GM23338 (cell line): ENCODE measurements around the gene FAM234A. TPM values are rescaled to one million over a fixed set of nuclear protein-coding genes. Genes with fewer than 3 reads are reported as not detected.

ENCODE experiments used
- CREB1 ChIP-seq: fragments of 250-450 bp; sonication (Bioruptor Pico); IDR thresholded peaks from 2 replicates; pipeline ENCODE4 v1.5.0; 2020; ENCODE audit warnings: low read depth, mild to moderate bottlenecking, moderate library complexity
- EZH2 ChIP-seq: fragments of 200-600 bp; sonication (generic); IDR thresholded peaks from one replicate; pipeline ENCODE4 v1.8.0; 2017; ENCODE audit warnings: antibody characterized with exemption, mild to moderate bottlenecking, low read depth; ENCODE audit not compliant: unreplicated experiment
- JUNB ChIP-seq: IDR thresholded peaks from one replicate; pipeline ENCODE4 v1.6.1; 2016; ENCODE audit warnings: antibody characterized with exemption; ENCODE audit not compliant: unreplicated experiment
- NANOG ChIP-seq: IDR thresholded peaks from 2 replicates; pipeline ENCODE4 v1.6.1; 2016; ENCODE audit warnings: antibody characterized with exemption, borderline replicate concordance
- STAT1 ChIP-seq: IDR thresholded peaks from one replicate; pipeline ENCODE4 v1.6.1; 2016; ENCODE audit warnings: antibody characterized with exemption; ENCODE audit not compliant: unreplicated experiment
- ZNF114 ChIP-seq: fragments of 250-450 bp; sonication (Bioruptor Pico); IDR thresholded peaks from 2 replicates; pipeline ENCODE4 v1.5.0; 2020; ENCODE audit warnings: mild to moderate bottlenecking, moderate library complexity
- ZNF331 ChIP-seq: fragments of 250-450 bp; sonication (Bioruptor Pico); IDR thresholded peaks from 2 replicates; pipeline ENCODE4 v1.5.0; 2020; ENCODE audit warnings: low read depth, mild to moderate bottlenecking, moderate library complexity
- ZNF462 ChIP-seq: fragments of 250-450 bp; sonication (Bioruptor Pico); IDR thresholded peaks from 2 replicates; pipeline ENCODE4 v1.5.0; 2020; ENCODE audit warnings: mild to moderate bottlenecking, moderate library complexity
- polyA plus RNA-seq: library from polyadenylated mRNA; unstranded; fragments of >200 nt; fragmentation: Nextera tagmentation; extraction: Ambion mirVana; gene quantifications from 2 replicates; pipeline ENCODE4 v1.2.1, GENCODE V29; 2016
- total RNA-seq: library from RNA; depleted of rRNA; stranded (reverse); fragments of >200 nt; shearing (Covaris generic); gene quantifications from 2 replicates; pipeline ENCODE4 v1.2.3, GENCODE V29; 2014
- TF ChIP-seq, protein P1 (sequence below), 2 experiments: fragments of 200-600 bp in 1 of 2; sonication (generic) in 1 of 2; conservative IDR thresholded peaks; 2 replicates each; pipeline versions ENCODE4 v1.5.1 to v1.6.1; 2016 to 2017; ENCODE audit warnings: antibody characterized with exemption in 2 of 2, low read depth in 2 of 2, mild to moderate bottlenecking in 2 of 2, moderate library complexity in 1 of 2
- TF ChIP-seq, protein P2 (sequence below): IDR thresholded peaks from 2 replicates; pipeline ENCODE4 v1.6.1; 2016; ENCODE audit warnings: antibody characterized with exemption
- TF ChIP-seq, protein P3 (sequence below): IDR thresholded peaks from one replicate; pipeline ENCODE4 v1.6.1; 2018; ENCODE audit warnings: antibody characterized with exemption; ENCODE audit not compliant: unreplicated experiment

FAM234A gene
- total and polyA plus RNA-seq, 2 experiments from 2014 or later: 41.9 to 128 TPM

DNA sequence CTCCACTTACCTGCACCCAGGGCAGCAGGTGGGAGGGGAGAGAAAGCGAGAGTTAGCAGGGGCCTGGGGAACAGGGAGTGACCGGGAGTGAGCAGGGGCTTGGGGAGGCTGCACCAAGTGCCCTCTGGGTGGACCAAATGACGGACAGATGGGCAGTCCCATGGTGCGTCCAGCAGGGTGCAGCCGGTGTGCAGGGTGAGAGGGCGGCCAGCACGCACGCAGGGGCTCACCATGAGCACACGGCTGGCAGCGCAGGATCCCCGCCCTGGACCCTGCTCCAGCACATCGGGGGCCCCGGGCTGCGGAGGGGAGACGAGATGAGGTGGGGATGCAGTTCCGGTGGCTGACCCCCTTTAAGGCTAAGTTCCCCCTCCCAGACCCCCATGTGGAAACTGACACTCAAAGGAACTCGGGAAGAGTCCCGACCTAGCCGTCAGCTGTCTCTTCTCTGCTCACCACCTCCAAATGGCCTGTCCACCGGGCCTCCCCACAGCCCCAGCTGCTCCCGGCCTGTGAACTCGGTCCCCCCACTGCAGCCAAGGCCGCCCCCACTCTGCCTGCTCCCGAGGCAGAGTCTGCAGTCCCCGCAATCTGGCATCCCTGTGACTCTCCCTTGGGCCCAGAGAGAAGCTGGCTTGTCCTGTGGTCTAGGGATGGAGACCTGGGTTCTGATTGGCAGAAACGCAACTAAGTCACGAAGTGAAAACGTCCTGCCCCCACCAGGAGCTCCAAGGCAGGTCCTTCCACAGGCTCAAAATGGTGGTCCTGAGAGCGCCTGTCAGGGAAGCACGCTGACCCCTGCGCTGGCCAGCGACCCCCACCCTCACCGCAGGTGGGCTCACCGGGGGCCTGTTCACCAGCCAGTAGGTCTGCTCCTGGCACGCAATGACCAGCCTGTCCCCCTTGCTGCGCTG lies 38.3 kb downstream of the FAM234A start (continued):
- TF ChIP-seq ZNF462 (CRISPR knock-in tag): no peak
- TF ChIP-seq, protein P1, sequence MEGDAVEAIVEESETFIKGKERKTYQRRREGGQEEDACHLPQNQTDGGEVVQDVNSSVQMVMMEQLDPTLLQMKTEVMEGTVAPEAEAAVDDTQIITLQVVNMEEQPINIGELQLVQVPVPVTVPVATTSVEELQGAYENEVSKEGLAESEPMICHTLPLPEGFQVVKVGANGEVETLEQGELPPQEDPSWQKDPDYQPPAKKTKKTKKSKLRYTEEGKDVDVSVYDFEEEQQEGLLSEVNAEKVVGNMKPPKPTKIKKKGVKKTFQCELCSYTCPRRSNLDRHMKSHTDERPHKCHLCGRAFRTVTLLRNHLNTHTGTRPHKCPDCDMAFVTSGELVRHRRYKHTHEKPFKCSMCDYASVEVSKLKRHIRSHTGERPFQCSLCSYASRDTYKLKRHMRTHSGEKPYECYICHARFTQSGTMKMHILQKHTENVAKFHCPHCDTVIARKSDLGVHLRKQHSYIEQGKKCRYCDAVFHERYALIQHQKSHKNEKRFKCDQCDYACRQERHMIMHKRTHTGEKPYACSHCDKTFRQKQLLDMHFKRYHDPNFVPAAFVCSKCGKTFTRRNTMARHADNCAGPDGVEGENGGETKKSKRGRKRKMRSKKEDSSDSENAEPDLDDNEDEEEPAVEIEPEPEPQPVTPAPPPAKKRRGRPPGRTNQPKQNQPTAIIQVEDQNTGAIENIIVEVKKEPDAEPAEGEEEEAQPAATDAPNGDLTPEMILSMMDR (conservative IDR thresholded peaks at IDR 0.05; ENCODE audit: low read depth in 2 of 2): no peak
- no peak for TF ChIP-seq ZNF331 (CRISPR knock-in tag)
- no peak for TF ChIP-seq STAT1
- no peak for TF ChIP-seq EZH2
- TF ChIP-seq, protein P2, sequence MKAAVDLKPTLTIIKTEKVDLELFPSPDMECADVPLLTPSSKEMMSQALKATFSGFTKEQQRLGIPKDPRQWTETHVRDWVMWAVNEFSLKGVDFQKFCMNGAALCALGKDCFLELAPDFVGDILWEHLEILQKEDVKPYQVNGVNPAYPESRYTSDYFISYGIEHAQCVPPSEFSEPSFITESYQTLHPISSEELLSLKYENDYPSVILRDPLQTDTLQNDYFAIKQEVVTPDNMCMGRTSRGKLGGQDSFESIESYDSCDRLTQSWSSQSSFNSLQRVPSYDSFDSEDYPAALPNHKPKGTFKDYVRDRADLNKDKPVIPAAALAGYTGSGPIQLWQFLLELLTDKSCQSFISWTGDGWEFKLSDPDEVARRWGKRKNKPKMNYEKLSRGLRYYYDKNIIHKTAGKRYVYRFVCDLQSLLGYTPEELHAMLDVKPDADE: no peak
- TF ChIP-seq, protein P3, sequence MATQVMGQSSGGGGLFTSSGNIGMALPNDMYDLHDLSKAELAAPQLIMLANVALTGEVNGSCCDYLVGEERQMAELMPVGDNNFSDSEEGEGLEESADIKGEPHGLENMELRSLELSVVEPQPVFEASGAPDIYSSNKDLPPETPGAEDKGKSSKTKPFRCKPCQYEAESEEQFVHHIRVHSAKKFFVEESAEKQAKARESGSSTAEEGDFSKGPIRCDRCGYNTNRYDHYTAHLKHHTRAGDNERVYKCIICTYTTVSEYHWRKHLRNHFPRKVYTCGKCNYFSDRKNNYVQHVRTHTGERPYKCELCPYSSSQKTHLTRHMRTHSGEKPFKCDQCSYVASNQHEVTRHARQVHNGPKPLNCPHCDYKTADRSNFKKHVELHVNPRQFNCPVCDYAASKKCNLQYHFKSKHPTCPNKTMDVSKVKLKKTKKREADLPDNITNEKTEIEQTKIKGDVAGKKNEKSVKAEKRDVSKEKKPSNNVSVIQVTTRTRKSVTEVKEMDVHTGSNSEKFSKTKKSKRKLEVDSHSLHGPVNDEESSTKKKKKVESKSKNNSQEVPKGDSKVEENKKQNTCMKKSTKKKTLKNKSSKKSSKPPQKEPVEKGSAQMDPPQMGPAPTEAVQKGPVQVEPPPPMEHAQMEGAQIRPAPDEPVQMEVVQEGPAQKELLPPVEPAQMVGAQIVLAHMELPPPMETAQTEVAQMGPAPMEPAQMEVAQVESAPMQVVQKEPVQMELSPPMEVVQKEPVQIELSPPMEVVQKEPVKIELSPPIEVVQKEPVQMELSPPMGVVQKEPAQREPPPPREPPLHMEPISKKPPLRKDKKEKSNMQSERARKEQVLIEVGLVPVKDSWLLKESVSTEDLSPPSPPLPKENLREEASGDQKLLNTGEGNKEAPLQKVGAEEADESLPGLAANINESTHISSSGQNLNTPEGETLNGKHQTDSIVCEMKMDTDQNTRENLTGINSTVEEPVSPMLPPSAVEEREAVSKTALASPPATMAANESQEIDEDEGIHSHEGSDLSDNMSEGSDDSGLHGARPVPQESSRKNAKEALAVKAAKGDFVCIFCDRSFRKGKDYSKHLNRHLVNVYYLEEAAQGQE: no peak
- TF ChIP-seq ZNF114 (CRISPR knock-in tag): no peak
- TF ChIP-seq NANOG: no peak
- TF ChIP-seq JUNB: no peak
- no peak for TF ChIP-seq CREB1 (CRISPR knock-in tag)
